GM12873 (cell line): ENCODE measurements around the gene REXO1.

ENCODE experiments used
- TF ChIP-seq, protein P1 (sequence below): IDR thresholded peaks from 2 replicates; pipeline ENCODE4 v1.5.1; 2012; ENCODE audit warnings: low read depth, mild to moderate bottlenecking, moderate library complexity, low read length, control low read depth; ENCODE audit not compliant: insufficient read depth; ENCODE audit errors: missing control alignments

REXO1 gene

GRCh38 chr19:1840541-1841115 is 7.7 kb downstream of the REXO1 start:
- TF ChIP-seq, protein P1, sequence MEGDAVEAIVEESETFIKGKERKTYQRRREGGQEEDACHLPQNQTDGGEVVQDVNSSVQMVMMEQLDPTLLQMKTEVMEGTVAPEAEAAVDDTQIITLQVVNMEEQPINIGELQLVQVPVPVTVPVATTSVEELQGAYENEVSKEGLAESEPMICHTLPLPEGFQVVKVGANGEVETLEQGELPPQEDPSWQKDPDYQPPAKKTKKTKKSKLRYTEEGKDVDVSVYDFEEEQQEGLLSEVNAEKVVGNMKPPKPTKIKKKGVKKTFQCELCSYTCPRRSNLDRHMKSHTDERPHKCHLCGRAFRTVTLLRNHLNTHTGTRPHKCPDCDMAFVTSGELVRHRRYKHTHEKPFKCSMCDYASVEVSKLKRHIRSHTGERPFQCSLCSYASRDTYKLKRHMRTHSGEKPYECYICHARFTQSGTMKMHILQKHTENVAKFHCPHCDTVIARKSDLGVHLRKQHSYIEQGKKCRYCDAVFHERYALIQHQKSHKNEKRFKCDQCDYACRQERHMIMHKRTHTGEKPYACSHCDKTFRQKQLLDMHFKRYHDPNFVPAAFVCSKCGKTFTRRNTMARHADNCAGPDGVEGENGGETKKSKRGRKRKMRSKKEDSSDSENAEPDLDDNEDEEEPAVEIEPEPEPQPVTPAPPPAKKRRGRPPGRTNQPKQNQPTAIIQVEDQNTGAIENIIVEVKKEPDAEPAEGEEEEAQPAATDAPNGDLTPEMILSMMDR = no peak

- TF ChIP-seq, protein P1 = no peak
Observed at GRCh38 chr19:1839658-1840540, 8.4 kb downstream of the REXO1 start.

DNA sequence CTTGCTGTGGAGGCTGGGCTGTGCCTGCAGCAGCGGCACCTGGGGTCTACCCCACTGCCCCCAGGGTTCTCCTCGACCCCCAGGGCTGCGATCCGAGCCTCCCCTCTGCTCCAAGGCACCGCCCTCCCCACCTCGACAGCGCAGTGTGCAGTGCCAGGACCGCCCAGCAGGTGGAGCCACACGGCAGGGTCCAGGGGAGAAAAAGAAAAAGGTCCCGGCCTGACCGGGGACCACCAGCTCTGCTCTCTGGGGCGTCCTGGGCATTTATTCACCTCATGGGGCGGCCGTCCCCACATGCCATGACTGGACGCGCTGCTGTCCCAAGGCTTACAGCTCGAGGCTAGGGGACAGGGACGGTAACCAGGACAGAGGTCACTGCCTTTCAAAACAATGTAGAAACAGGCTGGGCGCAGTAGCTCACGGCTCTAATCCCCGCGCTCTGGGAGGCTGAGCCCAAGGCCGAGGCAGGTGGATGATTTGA is 10.6 kb downstream of the REXO1 start:
- TF ChIP-seq, protein P1 = peak; percentile 89

DNA sequence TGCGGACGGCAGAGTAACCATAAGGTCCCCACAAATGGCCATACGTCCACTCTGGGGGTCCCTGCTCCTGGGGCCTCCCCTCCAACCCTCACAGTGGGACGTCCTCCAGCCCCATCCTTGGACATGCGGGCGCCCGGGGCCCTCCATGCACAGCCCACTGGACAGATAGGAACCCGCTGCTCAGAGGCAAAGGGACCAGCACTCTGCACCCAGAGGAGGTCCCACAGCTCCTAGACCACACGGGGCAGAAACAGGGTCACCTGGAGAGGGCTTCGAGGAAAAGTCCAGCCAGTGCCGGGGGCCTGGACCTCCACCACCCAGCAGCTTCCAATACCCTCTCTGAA is 11.1 kb downstream of the REXO1 start:
- TF ChIP-seq, protein P1 = no peak

GRCh38 chr19:1836458-1837221 is 11.6 kb downstream of the REXO1 start:
- TF ChIP-seq, protein P1 = no peak

- TF ChIP-seq, protein P1 = no peak
Observed at GRCh38 chr19:1833540-1833939, 14.7 kb downstream of the REXO1 start.
